Measurements from ENCODE around the gene POLR2J3.
"Not testable (repeated sequence)": the region's sequence is repeated elsewhere in the genome, so short reads cannot be mapped to it uniquely, and the experiment has no call there.

Gene POLR2J3

DNA sequence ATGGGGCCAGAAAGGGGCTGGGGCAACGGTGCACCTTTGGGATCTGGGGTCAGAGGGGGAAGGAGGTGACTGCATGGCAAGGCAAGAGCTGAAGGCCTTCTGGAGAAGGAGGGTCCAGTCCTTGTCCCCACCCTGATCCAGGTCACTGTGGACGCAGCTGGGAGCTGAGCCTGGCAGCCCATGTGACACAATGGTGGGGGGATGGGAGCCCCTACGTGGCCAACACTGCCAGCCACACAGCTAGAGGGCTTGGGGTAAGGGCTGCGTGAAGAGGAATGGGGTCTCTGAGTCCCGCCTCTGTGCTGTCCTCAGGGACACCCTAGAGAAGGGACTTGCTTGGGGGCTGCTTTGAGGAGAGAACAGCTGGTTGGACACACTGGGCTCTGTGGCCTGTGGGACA is 9.3 kb upstream of the POLR2J3 start:
- DNase-seq = not testable (repeated sequence)

GRCh38 chr7:102578486-102578885 is 6.1 kb upstream of the POLR2J3 start:
- DNase-seq = not testable (repeated sequence)

DNA sequence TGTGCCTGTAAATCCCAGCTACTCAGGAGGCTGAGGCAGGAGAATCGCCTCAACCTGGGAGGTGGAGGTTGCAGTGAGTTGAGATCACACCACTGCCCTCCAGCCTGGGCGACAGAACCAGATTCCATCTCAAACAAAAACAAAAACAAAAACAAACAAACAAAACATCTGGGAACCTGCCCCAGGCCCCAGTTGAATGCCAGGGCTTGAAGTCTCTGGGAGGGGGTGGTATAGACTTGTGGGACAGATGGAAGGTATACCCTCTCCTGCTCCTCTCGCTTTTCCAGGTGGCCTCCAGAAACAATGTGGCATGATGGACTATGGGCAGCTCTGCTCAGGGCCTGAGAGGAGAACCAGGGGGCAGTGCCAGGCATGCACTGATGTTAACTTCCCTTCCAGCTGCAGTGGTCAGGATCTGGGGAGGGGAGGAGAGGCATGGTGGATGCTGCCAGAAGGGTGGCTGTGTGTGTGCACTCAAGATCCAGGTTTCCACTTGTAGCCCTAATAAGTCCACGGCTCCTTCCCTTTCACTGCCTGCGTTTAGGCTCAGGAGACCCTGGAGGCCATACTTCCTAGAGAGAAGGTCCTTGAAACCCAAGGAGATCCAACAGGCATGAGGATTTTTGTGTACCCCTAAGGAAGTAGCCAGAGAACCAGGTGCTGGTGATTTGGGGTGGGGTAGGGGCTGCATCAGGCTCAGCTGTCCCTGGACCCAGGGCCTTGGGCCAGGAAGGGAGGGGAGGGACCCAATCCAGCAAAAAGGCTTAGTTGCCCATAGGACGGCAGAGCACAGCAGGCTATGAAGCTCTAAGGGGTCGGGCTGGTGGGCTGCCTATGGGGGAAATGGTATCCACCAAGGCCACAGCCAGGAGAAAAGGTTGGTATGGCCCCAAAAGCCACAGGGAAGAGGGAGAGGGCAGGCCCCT is 5.2 kb upstream of the POLR2J3 start:
- DNase-seq = not testable (repeated sequence)

DNA sequence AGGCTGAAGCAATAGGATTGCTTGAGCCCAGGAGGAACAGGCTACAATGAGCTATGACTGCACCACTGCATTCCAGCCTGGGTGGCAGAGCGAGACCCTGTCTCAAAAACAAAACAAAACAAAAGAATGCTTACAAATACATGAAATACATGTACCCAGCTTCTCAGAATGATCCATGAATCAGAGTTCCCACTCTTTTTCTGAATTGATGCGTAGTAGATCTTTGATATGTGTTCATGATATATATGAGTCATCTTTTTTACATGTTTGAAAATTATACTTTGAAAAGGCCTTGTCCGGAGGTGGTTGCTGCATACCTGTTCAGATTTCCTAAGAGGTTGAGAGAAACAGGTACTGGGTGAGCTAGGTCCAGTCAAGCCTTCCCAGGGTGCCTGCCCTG is 4.0 kb upstream of the POLR2J3 start:
- DNase-seq = not testable (repeated sequence)

GRCh38 chr7:102574607-102575006 is 2.2 kb upstream of the POLR2J3 start:
- DNase-seq = not testable (repeated sequence)

GRCh38 chr7:102568620-102569019 is 3.8 kb downstream of the POLR2J3 start:
- not testable (repeated sequence) for DNase-seq

DNA sequence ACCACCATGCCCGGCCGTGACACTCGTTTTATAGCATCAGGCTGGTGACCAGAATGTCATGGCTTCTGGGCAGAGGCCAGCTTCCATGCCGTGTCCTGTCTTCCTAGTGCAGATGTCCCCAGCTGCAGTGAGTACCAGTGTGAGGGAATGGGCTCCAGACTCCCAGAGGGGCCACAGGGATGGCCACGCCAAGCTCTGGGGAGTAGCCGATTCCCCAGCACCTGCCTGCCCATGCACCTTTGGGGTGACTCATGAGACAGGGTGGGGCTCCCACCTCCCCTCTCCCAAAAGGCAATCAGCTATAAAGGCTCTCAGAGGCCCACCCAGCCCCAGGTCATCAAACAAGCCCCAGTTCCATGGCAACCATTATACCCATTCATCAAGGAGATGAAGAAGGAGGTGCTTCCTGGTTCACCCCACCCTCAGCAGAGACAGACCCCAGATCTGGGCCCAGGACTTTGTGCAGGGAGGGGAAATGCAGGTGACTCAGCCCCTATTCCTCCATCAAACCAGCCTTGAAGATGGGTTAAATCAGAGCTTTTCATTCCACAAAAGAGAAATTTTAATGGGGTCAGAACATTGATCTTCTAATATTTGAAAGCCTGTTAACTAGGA is 21.5 kb downstream of the POLR2J3 start, which contains the start of gene SPDYE2:
TSS of gene SPDYE2 (plus strand) at position 419 of the 615 bp plus-strand sequence. CDS start 2,030 bp downstream, outside the sequence.
- not testable (repeated sequence) for DNase-seq

DNA sequence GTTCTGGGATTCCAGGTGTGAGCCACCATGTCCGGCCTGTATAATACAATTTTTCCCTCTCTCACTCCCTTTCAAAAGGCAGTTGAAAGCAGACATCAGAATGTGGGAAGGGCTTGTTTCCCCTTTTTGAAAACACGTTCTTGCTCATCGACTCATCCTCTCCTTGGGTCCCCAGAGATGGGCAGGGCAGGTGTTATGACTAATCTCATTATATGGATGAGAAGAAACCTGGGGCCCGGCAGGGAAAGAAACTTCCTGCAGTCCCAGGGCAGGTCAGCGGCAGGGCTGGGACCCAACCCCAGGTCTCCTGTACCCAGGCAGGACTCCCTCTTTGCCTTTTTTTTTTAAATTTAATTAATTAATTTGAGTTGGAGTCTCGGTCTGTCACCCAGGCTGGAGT is 26.0 kb downstream of the POLR2J3 start:
- DNase-seq = not testable (repeated sequence)

DNA sequence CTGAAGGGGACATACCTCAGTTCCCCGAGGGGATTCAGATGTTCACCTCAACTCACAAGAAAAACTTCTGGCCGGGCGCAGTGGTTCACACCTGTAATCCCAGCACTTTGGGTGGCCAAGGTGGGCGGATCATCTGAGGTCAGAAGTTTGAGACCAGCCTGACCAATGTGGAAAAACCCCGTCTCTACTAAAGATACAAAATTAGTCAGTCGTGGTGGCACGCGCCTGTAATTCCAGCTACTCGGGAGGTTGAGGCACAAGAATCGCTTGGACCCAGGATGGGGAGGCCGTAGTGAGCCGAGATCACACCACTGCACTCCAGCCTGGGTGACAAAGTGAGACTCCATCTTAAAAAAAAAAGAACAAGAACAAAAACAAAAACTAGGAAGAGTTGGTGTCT is 27.1 kb downstream of the POLR2J3 start:
- DNase-seq = not testable (repeated sequence)

DNA sequence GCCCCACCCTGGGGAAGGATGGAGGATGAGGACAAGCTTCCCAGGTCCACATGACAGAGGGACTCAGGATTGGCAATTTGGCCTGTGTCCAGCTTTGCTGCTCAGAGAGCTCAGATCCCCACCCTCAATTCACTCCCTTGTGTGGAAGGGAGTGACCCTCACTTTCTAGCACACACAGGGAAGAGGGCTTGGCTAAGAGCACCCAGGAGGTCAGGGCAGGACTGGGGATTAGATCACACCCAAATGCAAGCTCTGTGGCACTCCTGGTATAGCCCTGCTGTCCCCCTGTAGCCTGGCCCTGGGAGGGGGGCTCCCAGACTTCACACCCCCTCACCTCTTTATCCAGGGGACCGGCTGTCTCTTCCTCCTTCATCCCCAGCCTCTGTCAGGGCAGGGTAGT is 28.0 kb downstream of the POLR2J3 start:
- DNase-seq = not testable (repeated sequence)

DNA sequence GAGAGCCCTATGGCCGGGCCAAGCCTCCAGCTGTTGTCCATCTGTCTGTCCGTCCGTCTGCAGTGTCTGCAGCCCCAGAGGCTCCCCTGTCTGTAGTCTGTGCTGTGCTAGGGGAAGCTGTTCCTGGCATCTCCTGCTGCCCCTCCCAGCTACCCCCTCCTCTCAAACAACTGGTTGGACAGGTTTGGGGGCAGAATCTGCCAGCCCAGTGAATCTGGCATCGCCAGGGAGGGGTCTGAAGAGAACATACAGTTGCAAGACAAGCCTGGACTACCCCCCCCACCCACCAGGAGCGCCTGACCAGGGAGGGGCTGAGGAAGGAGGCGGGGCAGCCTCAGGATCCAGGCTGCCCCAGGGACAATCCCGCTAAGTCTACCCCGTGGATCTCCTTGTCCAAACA is 28.8 kb downstream of the POLR2J3 start, which contains the start of gene UPK3BL2:
TSS of gene UPK3BL2 (minus strand) at position 101 of the 400 bp plus-strand sequence. CDS start at position 41, 60 bp downstream.
- DNase-seq = not testable (repeated sequence)

- not testable (repeated sequence) for DNase-seq
Observed at GRCh38 chr7:102542771-102543170, 29.6 kb downstream of the POLR2J3 start.

DNA sequence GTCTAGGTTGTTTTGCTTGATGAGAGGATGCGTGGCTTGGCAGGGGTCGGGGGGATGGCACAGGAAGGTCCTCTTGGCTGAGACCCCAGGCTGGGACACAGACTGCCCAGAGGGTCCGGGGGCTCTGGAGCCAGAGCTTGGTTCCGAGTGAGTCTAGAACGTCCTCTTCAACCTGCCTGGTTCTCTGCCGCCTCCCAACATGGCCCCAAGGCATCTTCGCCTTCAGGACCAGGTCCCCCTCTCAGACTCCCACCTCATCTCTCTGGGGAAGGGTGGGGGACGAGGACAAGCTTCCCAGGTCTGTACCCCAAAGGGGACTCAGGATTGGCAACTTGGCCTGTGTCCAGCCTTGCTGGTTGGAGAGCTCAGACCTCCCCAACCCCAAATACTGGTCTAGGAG is 30.3 kb downstream of the POLR2J3 start:
- not testable (repeated sequence) for DNase-seq

GRCh38 chr7:102540604-102541003 is 31.8 kb downstream of the POLR2J3 start:
- not testable (repeated sequence) for DNase-seq

DNA sequence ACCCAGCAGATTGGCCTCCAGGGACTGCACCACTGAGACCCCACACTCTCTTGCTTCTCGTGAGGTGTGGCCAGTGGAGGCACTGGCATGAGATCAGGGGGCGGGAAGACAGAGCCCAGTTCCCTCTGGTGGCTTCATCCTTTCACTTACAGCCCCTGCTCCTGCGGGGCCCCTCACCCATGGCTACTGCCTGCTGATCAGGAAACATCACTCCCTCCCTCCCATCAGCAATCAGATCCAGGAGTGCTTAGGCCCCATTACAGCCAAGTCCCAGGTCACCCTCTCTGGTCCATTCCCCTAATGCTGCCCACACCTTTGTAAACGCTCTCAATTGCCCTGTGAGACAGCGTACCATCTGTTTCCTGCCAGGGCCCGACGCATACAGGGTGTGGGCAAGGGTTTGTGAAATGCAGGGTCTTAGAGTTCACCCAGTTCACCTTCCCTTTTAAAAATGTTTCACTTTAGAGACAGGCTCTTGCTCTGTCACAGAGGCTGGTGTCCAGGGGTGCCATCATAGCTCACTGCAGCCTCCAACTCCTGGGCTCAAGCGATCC is 37.2 kb downstream of the POLR2J3 start:
- not testable (repeated sequence) for DNase-seq

GRCh38 chr7:102532127-102532526 is 40.3 kb downstream of the POLR2J3 start:
- DNase-seq = not testable (repeated sequence)

GRCh38 chr7:102531583-102531982 is 40.8 kb downstream of the POLR2J3 start:
- DNase-seq = not testable (repeated sequence)

DNA sequence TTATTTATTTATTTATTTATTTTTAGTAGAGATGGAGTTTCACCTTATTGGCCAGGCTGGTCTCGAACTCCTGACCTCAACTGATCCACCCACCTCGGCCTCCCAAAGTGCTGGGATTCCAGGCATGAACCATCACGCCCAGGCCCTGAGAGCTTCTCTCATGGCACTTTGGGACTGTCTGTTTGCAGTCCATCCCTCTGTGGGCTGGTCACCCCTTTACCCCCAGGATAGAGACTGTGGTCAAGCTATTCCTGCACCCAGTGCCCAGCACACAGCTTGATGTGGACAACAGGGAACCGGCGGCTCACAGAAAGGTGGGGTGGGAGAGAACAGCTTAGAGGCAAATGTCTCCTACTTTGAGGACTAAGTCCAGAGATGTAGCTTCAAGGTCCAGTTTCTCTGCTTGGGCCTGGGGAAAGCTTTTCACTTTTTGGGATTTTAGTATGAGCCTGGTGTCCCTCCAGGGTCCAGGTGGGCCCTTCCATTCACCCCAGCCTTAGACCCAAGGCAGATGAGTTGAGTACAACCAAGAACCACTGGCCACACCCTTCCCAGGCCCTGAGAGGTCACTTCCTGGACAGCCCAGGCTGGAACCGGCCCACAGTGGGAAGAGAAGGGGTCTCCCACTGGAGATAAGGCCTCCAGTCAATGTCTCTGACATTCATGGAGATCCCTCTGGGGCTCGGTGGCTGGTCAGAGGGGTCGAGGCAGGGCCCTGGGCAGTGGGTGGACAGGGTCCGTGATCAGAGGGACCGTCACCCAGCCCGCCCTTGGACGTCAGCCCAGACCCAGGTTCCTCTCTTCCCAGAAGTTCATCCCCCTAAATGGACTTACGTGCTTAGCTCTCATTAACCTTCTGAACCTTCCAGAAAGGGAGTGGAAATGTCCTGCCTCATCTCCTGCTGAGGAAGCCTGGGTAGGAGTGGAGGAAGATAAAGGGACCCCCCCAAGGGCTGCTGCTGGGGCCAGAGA is 44.3 kb downstream of the POLR2J3 start:
- not testable (repeated sequence) for DNase-seq

DNA sequence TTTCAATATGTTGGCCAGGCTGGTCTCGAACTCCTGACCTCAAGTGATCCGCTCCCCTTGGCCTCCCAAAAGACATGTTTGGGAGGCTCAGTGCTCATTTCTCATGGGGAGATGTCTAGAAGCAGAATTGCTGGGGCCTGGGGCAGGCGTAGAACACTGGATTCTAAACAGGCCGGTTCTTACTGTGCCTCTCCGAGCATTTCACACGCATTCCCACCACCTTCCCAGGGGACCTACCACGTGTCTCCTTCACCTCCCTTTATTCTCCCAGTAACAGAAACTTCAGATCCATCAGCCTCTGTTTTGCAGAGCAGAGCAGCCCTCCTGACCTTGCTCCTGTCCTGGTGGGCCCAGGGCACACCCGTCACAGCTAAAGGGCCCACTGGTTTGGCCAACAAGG is 45.2 kb downstream of the POLR2J3 start:
- DNase-seq = not testable (repeated sequence)

- not testable (repeated sequence) for DNase-seq
Observed at GRCh38 chr7:102524803-102525202, 47.6 kb downstream of the POLR2J3 start.

GRCh38 chr7:102520797-102521196 is 51.6 kb downstream of the POLR2J3 start:
- DNase-seq = not testable (repeated sequence)

- DNase-seq = not testable (repeated sequence)
Observed at GRCh38 chr7:102517550-102518147, 54.7 kb downstream of the POLR2J3 start, which contains the start of gene RASA4B. RASA4B (minus strand) TSS chr7:102517777; CDS start chr7:102517710, 67 bp downstream.
